ENCODE measurements around the gene INSC.

INSC gene

DNA sequence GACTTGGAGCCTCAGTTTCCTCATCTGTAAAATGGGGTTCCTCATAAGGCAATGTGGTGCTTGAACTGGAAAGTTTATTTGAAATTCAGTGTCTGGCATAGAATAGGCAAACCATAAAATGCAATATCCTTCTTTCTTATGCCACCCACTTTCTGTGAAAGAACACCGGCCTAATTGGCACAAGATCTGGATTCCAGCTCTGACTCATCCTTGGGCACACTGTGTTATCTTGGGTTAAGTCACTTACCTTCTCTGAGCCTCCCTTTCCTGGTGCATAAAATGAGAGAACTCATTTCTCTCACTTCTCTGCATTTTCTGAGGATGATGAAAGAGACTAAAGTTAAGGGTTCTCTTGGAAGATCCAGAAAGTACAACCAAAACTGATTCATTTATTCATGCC is 5.1 kb downstream of the INSC start:
- H3K4me3 ChIP-seq (ENCODE audit: control insufficient read depth, low read depth, low read length) = no peak overlapping the region
- TF ChIP-seq, protein P1, sequence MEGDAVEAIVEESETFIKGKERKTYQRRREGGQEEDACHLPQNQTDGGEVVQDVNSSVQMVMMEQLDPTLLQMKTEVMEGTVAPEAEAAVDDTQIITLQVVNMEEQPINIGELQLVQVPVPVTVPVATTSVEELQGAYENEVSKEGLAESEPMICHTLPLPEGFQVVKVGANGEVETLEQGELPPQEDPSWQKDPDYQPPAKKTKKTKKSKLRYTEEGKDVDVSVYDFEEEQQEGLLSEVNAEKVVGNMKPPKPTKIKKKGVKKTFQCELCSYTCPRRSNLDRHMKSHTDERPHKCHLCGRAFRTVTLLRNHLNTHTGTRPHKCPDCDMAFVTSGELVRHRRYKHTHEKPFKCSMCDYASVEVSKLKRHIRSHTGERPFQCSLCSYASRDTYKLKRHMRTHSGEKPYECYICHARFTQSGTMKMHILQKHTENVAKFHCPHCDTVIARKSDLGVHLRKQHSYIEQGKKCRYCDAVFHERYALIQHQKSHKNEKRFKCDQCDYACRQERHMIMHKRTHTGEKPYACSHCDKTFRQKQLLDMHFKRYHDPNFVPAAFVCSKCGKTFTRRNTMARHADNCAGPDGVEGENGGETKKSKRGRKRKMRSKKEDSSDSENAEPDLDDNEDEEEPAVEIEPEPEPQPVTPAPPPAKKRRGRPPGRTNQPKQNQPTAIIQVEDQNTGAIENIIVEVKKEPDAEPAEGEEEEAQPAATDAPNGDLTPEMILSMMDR (conservative IDR thresholded peaks at IDR 0.05; ENCODE audit: control insufficient read depth, insufficient read depth, low read depth, low read length) = no peak
- DNase-seq (ENCODE audit: low read depth) = peak; percentile 40

DNA sequence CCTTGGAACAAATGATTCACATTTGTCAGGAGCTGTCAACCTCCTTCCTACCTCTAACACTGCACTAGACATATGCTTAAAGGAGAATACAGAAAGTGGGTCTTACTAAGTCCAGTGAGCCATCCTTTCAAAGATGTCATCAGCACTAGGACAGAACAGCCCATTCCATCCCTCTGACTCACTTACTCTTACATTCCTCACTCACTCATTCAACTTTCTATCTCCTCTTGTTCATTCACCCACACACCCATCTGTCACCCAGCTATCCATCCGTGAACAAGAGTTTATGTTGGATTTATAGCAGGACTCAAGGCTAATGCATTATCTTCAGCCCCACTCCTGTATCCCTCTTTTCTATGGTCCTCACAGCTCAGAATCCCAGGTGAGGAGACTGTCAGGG is 9.1 kb downstream of the INSC start:
- TF ChIP-seq, protein P1 (conservative IDR thresholded peaks at IDR 0.05; ENCODE audit: control insufficient read depth, insufficient read depth, low read depth, low read length) = no peak
- peak; percentile 96 for DNase-seq (ENCODE audit: low read depth)
- peak overlapping the region; percentile 38 for H3K4me3 ChIP-seq (ENCODE audit: control insufficient read depth, low read depth, low read length)

DNA sequence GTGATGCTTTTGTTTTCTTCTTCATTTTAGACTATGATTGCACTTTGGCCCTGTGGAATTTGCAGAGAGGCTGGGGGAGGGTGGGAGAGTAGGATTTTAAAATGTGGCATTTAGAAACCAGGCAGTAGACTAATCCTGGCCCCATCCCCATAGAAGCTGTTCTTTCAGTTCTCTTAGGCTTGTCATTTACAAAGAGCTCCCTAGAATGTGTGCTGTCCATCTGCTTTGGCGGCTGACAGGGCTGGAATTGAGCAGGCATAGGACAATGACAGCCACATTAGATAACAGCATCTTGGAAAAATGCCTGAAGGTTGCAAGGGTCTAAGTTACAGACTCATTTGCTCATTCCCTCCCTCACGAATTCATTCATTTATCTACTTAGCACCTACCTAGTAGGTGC is 9.8 kb downstream of the INSC start:
- no peak for DNase-seq (ENCODE audit: low read depth)
- TF ChIP-seq, protein P1 (conservative IDR thresholded peaks at IDR 0.05; ENCODE audit: control insufficient read depth, insufficient read depth, low read depth, low read length) = no peak
- H3K4me3 ChIP-seq (ENCODE audit: control insufficient read depth, low read depth, low read length) = peak overlapping the region; percentile 38

DNA sequence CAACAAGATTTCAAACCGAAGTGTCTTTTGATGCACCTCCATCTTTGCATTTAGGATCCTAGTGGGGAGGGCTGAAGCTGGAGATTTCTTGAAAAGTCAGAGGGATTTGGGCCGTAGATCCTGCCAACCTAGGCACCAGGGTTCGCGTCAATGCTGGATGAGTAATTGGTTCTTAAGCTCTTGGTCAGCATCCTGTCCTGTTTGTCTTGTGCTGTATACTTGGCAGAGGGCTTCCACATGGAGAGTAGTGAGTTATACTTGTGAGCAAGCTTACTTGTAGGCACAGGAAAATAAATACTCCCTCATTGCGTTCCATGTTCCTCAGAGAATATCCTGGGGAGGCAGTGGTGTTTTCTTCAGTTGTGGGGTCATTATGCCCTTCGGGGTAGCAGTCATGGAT is 12.6 kb downstream of the INSC start:
- no peak overlapping the region for H3K4me3 ChIP-seq (ENCODE audit: control insufficient read depth, low read depth, low read length)
- DNase-seq (ENCODE audit: low read depth) = peak; percentile 98
- TF ChIP-seq, protein P1 (conservative IDR thresholded peaks at IDR 0.05; ENCODE audit: control insufficient read depth, insufficient read depth, low read depth, low read length) = no peak

DNA sequence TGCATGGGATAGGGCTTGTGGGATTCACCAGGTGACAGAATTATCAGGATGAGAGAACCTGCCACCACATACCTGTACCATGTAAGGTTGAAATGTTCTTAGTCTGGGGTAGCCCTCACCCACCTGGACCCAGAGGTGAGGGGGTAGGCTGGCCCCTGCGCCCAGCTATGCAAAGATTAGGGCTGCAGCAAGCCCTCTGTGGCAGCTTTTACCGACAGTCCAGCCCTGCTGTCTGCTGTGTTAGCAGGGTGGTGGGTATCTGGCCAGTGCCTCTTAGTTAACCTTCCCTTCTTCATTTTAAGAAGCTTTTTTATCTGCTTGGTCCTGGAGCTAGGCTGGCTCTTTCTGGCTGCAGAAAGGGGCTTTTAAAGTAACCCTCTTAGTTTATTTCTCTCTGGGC is 13.9 kb downstream of the INSC start:
- no peak for DNase-seq (ENCODE audit: low read depth)
- TF ChIP-seq, protein P1 (conservative IDR thresholded peaks at IDR 0.05; ENCODE audit: control insufficient read depth, insufficient read depth, low read depth, low read length) = no peak
- no peak overlapping the region for H3K4me3 ChIP-seq (ENCODE audit: control insufficient read depth, low read depth, low read length)

DNA sequence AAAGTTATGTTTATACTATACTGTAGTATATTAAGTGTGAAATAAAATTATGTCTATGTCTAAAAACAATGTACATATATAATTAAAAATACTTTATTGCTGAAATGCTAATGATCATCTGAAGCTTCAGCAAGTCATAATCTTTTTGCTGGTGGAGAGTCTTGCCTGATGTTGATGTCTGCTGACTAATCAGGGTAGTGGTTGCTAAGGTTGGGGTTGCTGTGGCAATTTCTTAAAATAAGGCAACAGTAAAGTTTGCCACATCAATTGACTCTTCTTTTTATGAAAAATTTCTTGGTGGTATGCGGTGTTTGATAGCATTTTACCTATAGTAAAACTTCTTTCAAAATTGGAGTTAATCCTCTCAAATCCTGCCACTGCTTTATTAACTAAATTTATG is 21.4 kb downstream of the INSC start:
- H3K4me3 ChIP-seq (ENCODE audit: control insufficient read depth, low read depth, low read length) = no peak overlapping the region
- peak; percentile 44 for DNase-seq (ENCODE audit: low read depth)
- TF ChIP-seq, protein P1 (conservative IDR thresholded peaks at IDR 0.05; ENCODE audit: control insufficient read depth, insufficient read depth, low read depth, low read length) = no peak

DNA sequence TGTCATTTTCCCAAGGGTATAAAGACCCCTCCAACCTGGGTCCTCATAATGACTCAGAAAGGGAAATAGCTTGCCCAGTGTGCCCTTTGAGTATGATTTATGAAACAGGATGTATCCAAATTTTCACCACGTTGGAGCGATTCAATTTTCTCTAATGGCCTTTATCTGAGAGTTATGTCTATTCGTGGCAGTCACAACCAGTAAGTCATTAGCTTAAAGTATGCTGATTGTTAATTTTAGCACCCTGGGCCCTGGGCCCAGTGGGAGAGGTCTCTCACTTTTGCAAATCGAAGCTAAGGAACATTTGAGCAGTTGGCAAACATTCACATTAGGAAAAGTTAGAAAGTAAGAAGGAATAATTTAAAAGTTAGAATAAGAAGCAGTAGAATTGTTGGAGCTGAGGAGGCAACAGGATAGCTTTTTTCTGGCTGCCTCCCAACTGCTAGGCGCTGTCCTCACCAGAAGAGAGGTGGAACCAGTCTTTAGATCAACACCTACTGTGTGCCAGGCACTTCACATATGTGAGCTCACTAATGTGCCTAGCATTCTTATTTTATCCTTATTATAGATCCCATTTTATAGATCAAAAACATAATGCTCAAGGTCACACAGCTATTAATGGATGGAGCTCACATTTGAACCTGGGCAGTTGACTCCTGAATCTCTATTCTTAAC is 24.5 kb downstream of the INSC start:
- TF ChIP-seq, protein P1 (conservative IDR thresholded peaks at IDR 0.05; ENCODE audit: control insufficient read depth, insufficient read depth, low read depth, low read length) = no peak
- no peak overlapping the region for H3K4me3 ChIP-seq (ENCODE audit: control insufficient read depth, low read depth, low read length)
- no peak for DNase-seq (ENCODE audit: low read depth)

Measured in fibroblast of mammary gland (primary cell).